Esophagus muscularis mucosa (tissue), 4 donors: Measurements from ENCODE around the gene NR1H2. TPM values are rescaled to one million over a fixed set of nuclear protein-coding genes. Genes with fewer than 3 reads are reported as not detected.
"Not testable (repeated sequence)": the region's sequence is repeated elsewhere in the genome, so short reads cannot be mapped to it uniquely, and the experiment has no call there.

Source experiments
- DNase-seq: peaks from one replicate; pipeline ENCODE4 v3.0.0-alpha.2; 2017; ENCODE audit errors: extremely low spot score
- H3K27ac ChIP-seq, 4 donors: fragments of 200-600 bp; sonication (generic); replicated peaks in 1 of 4; 1 replicate in 3 of 4; 2 replicates in 1 of 4; pipeline ENCODE4 v1.5.1; 2016 to 2019; ENCODE audit warnings: mild to moderate bottlenecking in 1 of 4
- H3K27me3 ChIP-seq, 4 donors: fragments of 200-600 bp; sonication (generic); one replicate each; pipeline versions ENCODE4 v1.5.1 to v1.6.0; 2016 to 2019
- H3K36me3 ChIP-seq, 4 donors: fragments of 200-600 bp; sonication (generic); one replicate each; pipeline ENCODE4 v1.5.1; 2016 to 2019
- H3K4me1 ChIP-seq, 4 donors: fragments of 200-600 bp; sonication (generic); one replicate each; pipeline ENCODE4 v1.5.1; 2016 to 2019
- H3K4me3 ChIP-seq, 4 donors: fragments of 200-600 bp; sonication (generic); 1 replicate in 2 of 4; 2 replicates in 2 of 4; pipeline ENCODE4 v1.5.1; 2016 to 2019; ENCODE audit warnings: mild to moderate bottlenecking in 4 of 4, moderate library complexity in 1 of 4
- H3K9me3 ChIP-seq, 4 donors: fragments of 200-600 bp; sonication (generic); 1 replicate in 3 of 4; 2 replicates in 1 of 4; pipeline ENCODE4 v1.5.1; 2016 to 2019
- EP300 ChIP-seq: sonication (generic); formaldehyde crosslinking; IDR thresholded peaks from one replicate; pipeline ENCODE4 v1.6.1; 2017; ENCODE audit warnings: antibody characterized with exemption
- POLR2A ChIP-seq: fragments of 450-650 bp; IDR thresholded peaks from one replicate; pipeline ENCODE4 v1.6.1; 2017; ENCODE audit warnings: antibody characterized with exemption, moderate library complexity, mild to moderate bottlenecking, low read depth
- POLR2AphosphoS5 ChIP-seq, 2 donors: sonication (generic); formaldehyde crosslinking; IDR thresholded peaks; one replicate each; pipeline ENCODE4 v1.6.1; 2017; ENCODE audit warnings: antibody characterized with exemption in 2 of 2
- WGBS: methylation state at CpG from one replicate; pipeline ENCODE4 v1.1.5; 2018; 5-methylcytosine and 5-hydroxymethylcytosine counted together
- intact Hi-C: fragments of 100-400 bp; cut with DNase I; formaldehyde crosslinking; loops from one replicate; pipeline ENCODE4 v1.15.1; 2023
- total RNA-seq, 4 donors: library from RNA; depleted of rRNA; stranded (reverse); fragments of >200 nt; gene quantifications; one replicate each; pipeline versions ENCODE4 v1.1.0 to v1.2.1, GENCODE V29; 2016
- TF ChIP-seq, protein P1 (sequence below), 3 experiments: fragments of 200-600 bp in 2 of 3; fragments of 450-650 bp in 1 of 3; sonication (generic) in 2 of 3; IDR thresholded peaks; one replicate each; pipeline ENCODE4 v1.5.1; 2017 to 2019; ENCODE audit warnings: antibody characterized with exemption in 3 of 3, mild to moderate bottlenecking in 2 of 3, moderate library complexity in 1 of 3

NR1H2 gene
- total RNA-seq, 4 donors from 2014 or later, result 123 to 224 (median 191) TPM

DNA sequence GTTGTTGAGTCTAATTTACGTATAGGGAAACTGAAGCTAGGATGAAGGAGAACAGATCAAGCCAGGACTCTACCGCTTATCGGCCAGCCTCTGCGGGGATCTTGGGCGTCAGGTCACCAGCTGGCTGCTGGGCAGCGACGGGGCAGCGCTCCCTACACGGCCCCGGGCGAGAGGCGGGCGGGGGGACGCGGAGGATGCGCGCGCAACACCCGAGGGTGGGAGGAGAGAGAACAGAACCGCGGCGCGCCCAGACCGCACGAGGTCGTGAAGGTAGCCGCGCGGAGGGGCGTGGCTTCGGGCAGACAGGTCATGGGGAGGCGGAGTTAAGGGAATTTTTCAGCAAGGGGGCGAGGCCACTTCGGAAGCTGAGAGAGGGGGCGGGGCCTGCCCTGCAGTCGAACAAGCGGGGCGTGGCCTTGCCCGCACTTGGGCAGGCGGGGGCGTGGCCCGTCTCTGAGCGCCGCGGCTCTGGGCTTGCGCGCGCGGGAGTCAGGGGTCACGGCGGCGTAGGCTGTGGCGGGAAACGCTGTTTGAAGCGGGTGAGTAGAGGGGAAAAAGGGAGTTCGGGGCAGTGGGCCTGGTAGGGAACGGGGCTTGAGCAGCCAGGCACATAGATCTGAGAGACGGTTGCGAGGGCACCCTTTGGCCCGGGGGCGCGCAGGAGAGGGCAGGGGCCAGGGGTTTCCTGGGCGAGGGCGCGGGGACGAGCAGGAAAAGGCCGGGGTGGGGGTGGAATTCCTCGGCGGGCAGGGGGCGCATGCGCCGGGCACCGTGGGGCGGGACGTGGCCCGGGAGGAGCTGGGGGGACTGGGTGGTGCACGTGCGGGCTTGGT, 7.8 kb downstream of the NR1H2 start, which contains the start of gene POLD1:
TSS of gene POLD1 (plus strand) at position 496 of the 833 bp plus-strand sequence. CDS start 14,505 bp downstream, outside the sequence.
- Histone ChIP-seq H3K9me3 (no peaks in the 10 kb centered on the region), H3K27ac (peak within 1 kb of the TSS; percentile 88 to 93 (median 90)), H3K27me3 (no peaks in the 10 kb centered on the region), H3K4me1 (peaks cover 20 to 31% (median 24%) of the 10 kb centered on the region in 4 donors), H3K4me3 (peak within 1 kb of the TSS; percentile 69 to 86 (median 74)), H3K36me3 (peaks cover 27 to 54% (median 44%) of the 10 kb centered on the region in 4 donors)
- TF ChIP-seq, protein P1, sequence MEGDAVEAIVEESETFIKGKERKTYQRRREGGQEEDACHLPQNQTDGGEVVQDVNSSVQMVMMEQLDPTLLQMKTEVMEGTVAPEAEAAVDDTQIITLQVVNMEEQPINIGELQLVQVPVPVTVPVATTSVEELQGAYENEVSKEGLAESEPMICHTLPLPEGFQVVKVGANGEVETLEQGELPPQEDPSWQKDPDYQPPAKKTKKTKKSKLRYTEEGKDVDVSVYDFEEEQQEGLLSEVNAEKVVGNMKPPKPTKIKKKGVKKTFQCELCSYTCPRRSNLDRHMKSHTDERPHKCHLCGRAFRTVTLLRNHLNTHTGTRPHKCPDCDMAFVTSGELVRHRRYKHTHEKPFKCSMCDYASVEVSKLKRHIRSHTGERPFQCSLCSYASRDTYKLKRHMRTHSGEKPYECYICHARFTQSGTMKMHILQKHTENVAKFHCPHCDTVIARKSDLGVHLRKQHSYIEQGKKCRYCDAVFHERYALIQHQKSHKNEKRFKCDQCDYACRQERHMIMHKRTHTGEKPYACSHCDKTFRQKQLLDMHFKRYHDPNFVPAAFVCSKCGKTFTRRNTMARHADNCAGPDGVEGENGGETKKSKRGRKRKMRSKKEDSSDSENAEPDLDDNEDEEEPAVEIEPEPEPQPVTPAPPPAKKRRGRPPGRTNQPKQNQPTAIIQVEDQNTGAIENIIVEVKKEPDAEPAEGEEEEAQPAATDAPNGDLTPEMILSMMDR (IDR thresholded peaks at IDR 0.05), result peak in 1 of 3 experiments; percentile 3
- no peak for TF ChIP-seq POLR2A
- TF ChIP-seq POLR2AphosphoS5 (IDR thresholded peaks at IDR 0.05), result peak; percentile 86 to 87
- peak; percentile 99 for DNase-seq
- under 1% methylated on average over 62 of the region's 78 CpGs for WGBS
- intact Hi-C loops, result no loop called here

DNA sequence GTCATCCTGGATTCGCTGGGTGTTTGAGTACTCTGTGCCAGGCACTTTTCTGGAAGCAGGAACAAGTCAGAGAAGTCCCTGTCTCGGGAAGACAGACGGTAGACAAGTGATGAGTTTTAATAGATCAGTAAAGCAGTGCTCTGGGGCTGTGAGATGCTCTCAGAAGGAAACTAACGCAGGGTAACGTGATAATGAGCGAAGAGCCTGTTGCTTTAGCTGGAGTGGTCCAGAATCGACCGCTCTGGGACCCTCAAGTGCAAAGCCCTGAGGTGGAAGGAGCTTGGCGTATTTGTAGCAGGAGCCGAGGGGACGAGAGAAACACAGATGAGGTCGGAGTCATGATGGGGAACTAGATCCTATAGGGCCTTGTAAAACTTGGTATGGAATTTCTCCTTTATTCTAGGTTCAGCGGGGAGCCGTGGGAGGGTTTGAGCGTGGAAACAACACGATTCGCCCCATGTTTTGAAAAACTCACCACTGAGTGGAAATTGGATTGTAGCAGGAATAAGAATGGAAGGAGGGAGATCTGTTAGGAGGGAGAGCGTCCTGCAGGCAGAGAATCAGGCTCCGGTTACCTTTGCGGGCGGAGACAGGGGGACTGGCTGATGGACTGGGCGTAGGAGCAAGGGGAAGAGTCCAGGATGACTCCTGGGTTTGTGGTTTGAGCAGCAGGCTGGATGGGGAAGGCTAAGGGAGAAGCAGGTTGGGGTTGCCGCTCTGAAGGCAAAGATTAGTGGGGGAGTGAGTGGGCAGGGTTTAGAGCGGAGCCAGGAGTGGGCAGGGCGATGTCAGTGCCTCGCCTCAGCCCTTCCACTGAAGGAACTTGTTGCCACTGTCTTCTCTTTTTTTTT, 8.7 kb downstream of the NR1H2 start:
- no peak for TF ChIP-seq POLR2AphosphoS5 (IDR thresholded peaks at IDR 0.05)
- H3K4me3 ChIP-seq, result peak overlapping the region; percentile 69 to 86 (median 74)
- peaks cover 19 to 46% (median 36%) of the 10 kb centered on the region in 4 donors for H3K36me3 ChIP-seq
- intact Hi-C loops, result no loop called here
- 19% methylated on average over 26 of the region's 26 CpGs for WGBS
- DNase-seq, result no peak
- peak overlapping the region; percentile 88 to 93 (median 90) for H3K27ac ChIP-seq
- H3K9me3 ChIP-seq, result no peaks in the 10 kb centered on the region
- peaks cover 20 to 31% (median 21%) of the 10 kb centered on the region in 4 donors for H3K4me1 ChIP-seq
- no peaks in the 10 kb centered on the region for H3K27me3 ChIP-seq

DNA sequence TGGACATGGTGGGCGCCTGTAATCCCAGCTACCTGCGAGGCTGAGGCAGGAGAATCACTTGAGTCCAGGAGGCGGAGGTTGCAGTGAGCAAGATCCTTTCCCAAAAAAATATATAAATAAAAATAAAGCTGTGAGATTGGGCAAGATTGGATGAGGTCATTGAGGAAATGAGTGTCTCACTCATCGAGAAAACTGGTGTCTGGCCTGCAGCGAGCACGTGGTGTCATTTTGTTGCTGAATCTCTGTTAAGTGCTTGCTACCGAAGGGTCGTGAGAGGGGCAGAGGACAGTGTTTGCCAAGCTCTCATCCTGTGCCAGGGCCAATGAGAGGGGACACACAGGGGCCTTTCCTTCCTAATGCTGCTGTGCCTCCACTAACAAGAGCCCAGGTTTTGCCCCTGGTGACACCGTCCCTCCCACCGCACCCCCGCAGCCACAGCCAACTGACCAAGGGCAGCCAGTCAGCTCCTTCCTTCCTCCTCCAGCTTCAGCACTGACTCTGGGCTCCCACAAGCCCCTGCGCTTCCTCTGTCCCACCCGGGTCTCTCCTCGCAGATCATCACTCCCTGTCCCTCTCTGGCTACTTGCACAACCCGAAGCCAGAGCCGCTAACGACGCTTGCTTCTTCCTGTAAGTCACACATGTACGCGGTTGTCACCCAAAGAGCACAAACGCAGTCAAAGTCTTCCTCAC, 11.1 kb downstream of the NR1H2 start:
- intact Hi-C loops, result no loop called here
- no peaks in the 10 kb centered on the region for H3K9me3 ChIP-seq
- no peak overlapping the region for H3K27ac ChIP-seq
- DNase-seq, result no peak
- WGBS, result 85% methylated on average over 21 of the region's 21 CpGs
- peaks cover 12 to 22% (median 20%) of the 10 kb centered on the region in 4 donors for H3K4me1 ChIP-seq
- no peaks in the 10 kb centered on the region for H3K27me3 ChIP-seq
- H3K36me3 ChIP-seq, result peaks cover 3 to 26% (median 14%) of the 10 kb centered on the region in 4 donors
- no peak overlapping the region for H3K4me3 ChIP-seq
- TF ChIP-seq POLR2A, result no peak
- no peak for TF ChIP-seq EP300
- TF ChIP-seq, protein P1 (IDR thresholded peaks at IDR 0.05), result no peak
- no peak for TF ChIP-seq POLR2AphosphoS5 (IDR thresholded peaks at IDR 0.05)

DNA sequence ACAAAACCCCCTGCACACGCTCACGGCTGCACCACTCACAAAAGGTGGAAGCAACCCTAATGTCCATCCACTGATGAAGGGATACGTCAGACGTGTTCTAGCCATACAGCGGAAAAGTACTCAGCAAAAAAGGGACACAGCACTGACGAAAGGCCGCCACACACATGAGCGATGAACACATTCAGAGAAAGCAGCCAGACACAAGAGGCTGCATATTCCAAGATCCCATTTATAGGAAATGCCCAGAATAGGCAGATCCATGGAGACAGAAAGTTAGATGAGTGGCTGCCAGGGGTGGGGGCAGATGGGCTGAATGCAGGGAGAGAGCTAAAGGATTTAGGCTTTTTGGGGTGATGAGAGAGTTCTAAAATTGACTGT, 11.6 kb downstream of the NR1H2 start:
- WGBS, result 94% methylated on average over 8 of the region's 8 CpGs
- TF ChIP-seq, protein P1 (IDR thresholded peaks at IDR 0.05), result no peak
- no peak for TF ChIP-seq POLR2AphosphoS5 (IDR thresholded peaks at IDR 0.05)
- no peak for TF ChIP-seq EP300
- no peak for TF ChIP-seq POLR2A
- no peak overlapping the region for H3K27ac ChIP-seq
- H3K4me1 ChIP-seq, result peaks cover 12 to 22% (median 20%) of the 10 kb centered on the region in 4 donors
- H3K4me3 ChIP-seq, result no peak overlapping the region
- no peaks in the 10 kb centered on the region for H3K9me3 ChIP-seq
- H3K36me3 ChIP-seq, result peaks cover 0 to 26% (median 12%) of the 10 kb centered on the region in 4 donors
- H3K27me3 ChIP-seq, result no peaks in the 10 kb centered on the region
- DNase-seq, result no peak
- intact Hi-C loops, result no loop called here

DNA sequence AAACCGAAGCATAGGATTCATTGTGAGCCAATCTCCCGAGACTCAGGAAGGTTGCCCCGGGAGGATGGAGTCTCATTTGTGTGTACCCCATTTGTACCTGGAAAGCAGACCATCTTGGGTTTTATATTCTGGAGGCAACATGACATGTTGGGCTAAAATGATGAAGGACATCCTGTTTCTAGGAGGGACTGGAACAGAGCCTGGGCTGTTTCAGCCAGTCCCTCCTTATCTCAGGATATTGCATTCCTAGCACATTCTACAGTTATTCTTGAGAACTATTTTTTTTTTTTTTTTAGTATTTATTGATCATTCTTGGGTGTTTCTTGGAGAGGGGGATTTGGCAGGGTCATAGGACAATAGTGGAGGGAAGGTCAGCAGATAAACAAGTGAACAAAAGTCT, 14.0 kb downstream of the NR1H2 start:
- intact Hi-C loops, result not testable (repeated sequence)
- WGBS, result 85% methylated on average over 3 of the region's 3 CpGs

DNA sequence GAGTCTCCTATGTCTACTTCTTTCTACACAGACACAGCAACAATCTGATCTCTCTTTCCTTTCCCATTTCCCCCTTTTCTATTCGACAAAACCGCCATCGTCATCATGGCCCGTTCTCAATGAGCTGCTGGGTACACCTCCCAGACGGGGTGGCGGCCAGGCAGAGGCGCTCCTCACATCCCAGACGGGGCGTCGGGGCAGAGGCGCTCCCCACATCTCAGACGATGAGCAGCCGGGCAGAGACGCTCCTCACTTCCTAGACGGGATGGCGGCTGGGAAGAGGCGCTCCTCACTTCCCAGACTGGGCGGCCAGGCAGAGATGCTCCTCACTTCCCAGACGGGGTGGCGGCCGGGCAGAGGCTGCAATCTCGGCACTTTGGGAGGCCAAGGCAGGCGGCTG, 14.7 kb downstream of the NR1H2 start:
- WGBS, result 90% methylated on average over 17 of the region's 23 CpGs
- DNase-seq, H3K4me1 ChIP-seq, H3K27ac ChIP-seq, intact Hi-C loops, H3K9me3 ChIP-seq, H3K27me3 ChIP-seq, H3K4me3 ChIP-seq: not testable (repeated sequence)
- H3K36me3 ChIP-seq, result peaks cover 0 to 27% (median 11%) of the 10 kb centered on the region in 4 donors

More for the DNA sequence above, 14.0 kb downstream of the NR1H2 start:
- H3K4me3 ChIP-seq, DNase-seq, H3K27ac ChIP-seq, H3K9me3 ChIP-seq, H3K4me1 ChIP-seq, H3K27me3 ChIP-seq: not testable (repeated sequence)
- peaks cover 0 to 27% (median 11%) of the 10 kb centered on the region in 4 donors for H3K36me3 ChIP-seq
